MCF 10A (cell line): ENCODE data around the gene SSTR5. TPM values are rescaled to one million over a fixed set of nuclear protein-coding genes. Genes with fewer than 3 reads are reported as not detected.

Experiments
- BruUV-seq: library from RNA; stranded (reverse); fragments of 400-500 nt; replicated peaks from 2 replicates; lab custom pipeline; 2021; lab: Mats Ljungman, UMichigan
- CTCF ChIA-PET: fragments of 300-600 bp; sonication (Branson Sonifier 250); formaldehyde crosslinking; extraction: SDS; loops from one replicate; lab custom pipeline; 2021; ENCODE audit warnings: antibody characterized with exemption, inconsistent platforms; lab: Yijun Ruan, JAX
- POLR2A ChIA-PET: fragments of 300-600, 350-650 bp; sonication (Branson Sonifier 250); formaldehyde crosslinking; extraction: SDS; loops from one replicate; lab custom pipeline; 2020; ENCODE audit warnings: antibody characterized with exemption, inconsistent platforms; lab: Yijun Ruan, JAX
- DNase-seq: peaks from one replicate; pipeline ENCODE4 v3.0.0-alpha.2; 2018; ENCODE audit not compliant: unreplicated experiment
- H3K27ac Mint-ChIP-seq: one replicate; pipeline ENCODE4 v1.8.0; 2022; ENCODE audit warnings: mild to moderate bottlenecking, low read depth, mixed read lengths; ENCODE audit not compliant: unreplicated experiment
- H3K27me3 Mint-ChIP-seq: one replicate; pipeline ENCODE4 v1.8.0; 2022; ENCODE audit warnings: mixed read lengths; ENCODE audit not compliant: insufficient read depth, unreplicated experiment
- H3K36me3 Mint-ChIP-seq: one replicate; pipeline ENCODE4 v1.8.0; 2022; ENCODE audit warnings: mild to moderate bottlenecking, moderate library complexity, mixed read lengths; ENCODE audit not compliant: insufficient read depth, unreplicated experiment
- H3K4me1 Mint-ChIP-seq: one replicate; pipeline ENCODE4 v1.8.0; 2022; ENCODE audit warnings: mixed read lengths; ENCODE audit not compliant: insufficient read depth, unreplicated experiment
- H3K4me3 Mint-ChIP-seq: one replicate; pipeline ENCODE4 v1.8.0; 2022; ENCODE audit warnings: mild to moderate bottlenecking, moderate library complexity, mixed read lengths; ENCODE audit not compliant: unreplicated experiment
- H3K9me3 Mint-ChIP-seq: one replicate; pipeline ENCODE4 v1.8.0; 2022; ENCODE audit warnings: mixed read lengths; ENCODE audit not compliant: unreplicated experiment
- CTCF ChIP-seq: fragments of 200-600 bp; IDR thresholded peaks from one replicate; pipeline ENCODE4 v1.8.0; 2022; ENCODE audit warnings: antibody characterized with exemption, mild to moderate bottlenecking; ENCODE audit not compliant: unreplicated experiment
- intact Hi-C: fragments of 100-400 bp; cut with micrococcal nuclease; formaldehyde crosslinking; loops from 2 replicates; pipeline ENCODE4 v1.14.1; 2022
- total RNA-seq: library from RNA; stranded (reverse); gene quantifications from 2 replicates; pipeline ENCODE4 v1.2.3, GENCODE V29; 2022

SSTR5 gene
- total RNA-seq, 1 experiment from 2014 or later, result not detected

DNA sequence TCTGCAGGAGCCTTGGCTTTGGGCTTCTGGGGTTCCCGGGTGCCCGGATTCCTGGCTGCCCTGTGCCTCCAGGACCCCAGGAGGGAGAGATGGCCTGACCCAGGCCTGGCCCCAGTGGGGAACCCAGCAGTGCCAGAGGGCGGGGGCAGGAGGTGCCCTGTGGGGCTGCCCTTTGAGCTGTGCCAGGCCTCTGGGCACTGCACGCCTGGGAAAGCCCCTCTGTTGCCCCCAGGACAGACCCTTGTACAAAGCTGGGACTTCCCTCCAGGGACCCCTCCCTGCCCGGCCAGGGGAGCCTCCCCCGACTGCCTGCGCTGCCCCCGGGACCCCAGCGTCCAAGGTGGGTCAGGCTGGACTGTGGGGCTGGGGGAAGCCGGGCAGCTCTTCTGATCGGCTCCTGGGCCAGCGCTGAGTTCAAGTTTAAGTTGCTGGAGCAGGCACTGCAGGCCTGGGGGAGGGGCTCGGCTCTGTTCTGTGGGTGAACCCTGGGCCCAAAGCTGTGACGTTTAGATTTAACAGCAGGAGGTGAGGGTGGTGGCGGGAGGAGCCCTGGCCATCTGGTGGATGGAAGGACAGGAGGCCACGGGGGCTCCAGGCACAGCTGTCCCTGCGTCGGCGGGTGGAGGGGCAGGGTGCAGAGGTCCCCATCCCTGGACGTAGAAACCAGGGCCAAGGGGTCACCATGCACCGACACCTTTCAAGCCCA is 51.1 kb downstream of the SSTR5 start:
- Mint-ChIP-seq H3K36me3 (no peaks in the 10 kb centered on the region), H3K27me3 (no peaks in the 10 kb centered on the region), H3K27ac (no peak overlapping the region), H3K4me3 (no peak overlapping the region), H3K9me3 (no peaks in the 10 kb centered on the region), H3K4me1 (no peaks in the 10 kb centered on the region)
- TF ChIP-seq CTCF, result no peak
- intact Hi-C loops, result no loop called here
- DNase-seq, result no peak
- POLR2A ChIA-PET, result no interaction called here
- CTCF ChIA-PET, result interaction anchor here (0.6 kb wide), 1 partner anchor 1017 kb away, joined by 3 read pairs; no protein-coding TSS in a partner anchor
- BruUV-seq, result no TSS peak

DNA sequence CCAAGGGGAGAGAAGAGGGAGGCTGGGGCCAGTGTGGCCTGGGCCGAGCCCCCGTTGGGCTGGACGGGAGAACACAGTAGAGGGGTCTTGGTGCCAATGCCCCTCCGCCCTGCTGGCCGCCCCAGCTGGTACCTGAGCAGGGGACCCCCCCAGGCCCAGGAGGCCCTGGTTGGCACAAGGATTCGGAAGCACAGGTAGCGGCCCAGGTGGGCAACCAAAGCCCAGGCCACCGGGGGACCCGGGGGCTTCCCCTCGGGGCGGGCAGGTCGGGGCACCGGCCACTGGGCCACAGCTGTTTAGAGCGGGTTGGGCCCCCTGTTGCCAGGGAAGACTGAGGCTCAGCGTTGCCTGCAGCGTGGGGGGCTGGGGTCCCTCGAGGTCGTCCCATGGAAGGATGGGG is 51.7 kb downstream of the SSTR5 start:
- intact Hi-C loops, result no loop called here
- H3K27me3 Mint-ChIP-seq, result no peaks in the 10 kb centered on the region
- TF ChIP-seq CTCF, result no peak
- DNase-seq, result no peak
- no peaks in the 10 kb centered on the region for H3K36me3 Mint-ChIP-seq
- POLR2A ChIA-PET, result no interaction called here
- H3K4me3 Mint-ChIP-seq, result no peak overlapping the region
- H3K4me1 Mint-ChIP-seq, result no peaks in the 10 kb centered on the region
- CTCF ChIA-PET, result no interaction called here
- H3K9me3 Mint-ChIP-seq, result no peaks in the 10 kb centered on the region
- no TSS peak for BruUV-seq
- no peak overlapping the region for H3K27ac Mint-ChIP-seq

GRCh38 chr16:1124795-1125194 is 52.2 kb downstream of the SSTR5 start:
- no peak for TF ChIP-seq CTCF
- ChIA-PET POLR2A (no interaction called here), CTCF (no interaction called here)

DNA sequence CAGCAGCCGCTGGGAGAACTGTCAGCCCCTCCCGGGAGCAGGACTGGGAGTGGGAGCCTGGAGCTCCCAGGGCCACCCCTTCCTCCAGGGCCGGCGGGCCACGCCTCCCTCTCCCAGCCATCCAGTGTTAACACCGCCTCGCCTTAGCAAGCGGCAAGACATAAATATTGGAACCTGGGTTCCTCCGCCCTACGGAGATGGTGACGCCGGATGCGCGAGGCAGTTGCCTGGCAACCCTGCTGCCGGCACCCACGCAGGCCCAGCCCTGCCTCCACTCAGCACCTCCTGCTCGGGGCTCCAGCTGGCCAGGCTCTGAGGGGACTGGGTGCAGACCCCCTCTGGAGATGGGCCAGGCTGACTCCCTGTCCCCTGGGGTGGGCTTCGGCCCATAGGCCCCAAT is 52.9 kb downstream of the SSTR5 start:
- ChIA-PET CTCF (no interaction called here), POLR2A (no interaction called here)
- peak; percentile 7 for DNase-seq

More at GRCh38 chr16:1124795-1125194, 52.2 kb downstream of the SSTR5 start:
- DNase-seq, result no peak
- intact Hi-C loops, result no loop called here
- no peak overlapping the region for H3K4me3 Mint-ChIP-seq
- no TSS peak for BruUV-seq
- H3K27me3 Mint-ChIP-seq, result no peaks in the 10 kb centered on the region
- no peaks in the 10 kb centered on the region for H3K36me3 Mint-ChIP-seq
- no peaks in the 10 kb centered on the region for H3K9me3 Mint-ChIP-seq
- no peaks in the 10 kb centered on the region for H3K4me1 Mint-ChIP-seq
- H3K27ac Mint-ChIP-seq, result no peak overlapping the region

More for the DNA sequence above, 52.9 kb downstream of the SSTR5 start:
- H3K36me3 Mint-ChIP-seq, result no peaks in the 10 kb centered on the region
- H3K9me3 Mint-ChIP-seq, result no peaks in the 10 kb centered on the region
- intact Hi-C loops, result no loop called here
- no TSS peak for BruUV-seq
- TF ChIP-seq CTCF, result no peak
- no peak overlapping the region for H3K27ac Mint-ChIP-seq
- H3K4me3 Mint-ChIP-seq, result no peak overlapping the region
- no peaks in the 10 kb centered on the region for H3K27me3 Mint-ChIP-seq
- no peaks in the 10 kb centered on the region for H3K4me1 Mint-ChIP-seq
